ENCODE measurements around the gene SMARCA4.

The SMARCA4 gene

DNA sequence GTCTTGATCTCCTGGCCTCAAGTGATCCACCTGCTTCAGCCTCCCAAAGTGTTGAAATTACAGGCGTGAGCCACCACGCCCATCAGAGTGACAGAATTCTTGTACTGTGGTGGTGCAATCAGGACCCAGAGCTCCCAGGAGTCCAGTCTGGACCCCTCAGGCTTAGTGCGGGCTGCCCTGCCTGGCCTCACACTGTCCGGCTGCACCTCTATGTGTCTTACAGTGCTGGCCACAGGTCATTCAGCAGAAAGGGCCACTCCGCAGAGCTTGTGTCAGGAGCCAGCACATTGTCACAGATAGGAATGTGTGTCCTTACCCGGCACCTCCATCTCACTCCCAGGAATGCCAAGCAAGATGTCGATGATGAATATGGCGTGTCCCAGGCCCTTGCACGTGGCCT, 49.2 kb downstream of the SMARCA4 start:
- DNase-seq (ENCODE audit: low read depth), result no peak

DNA sequence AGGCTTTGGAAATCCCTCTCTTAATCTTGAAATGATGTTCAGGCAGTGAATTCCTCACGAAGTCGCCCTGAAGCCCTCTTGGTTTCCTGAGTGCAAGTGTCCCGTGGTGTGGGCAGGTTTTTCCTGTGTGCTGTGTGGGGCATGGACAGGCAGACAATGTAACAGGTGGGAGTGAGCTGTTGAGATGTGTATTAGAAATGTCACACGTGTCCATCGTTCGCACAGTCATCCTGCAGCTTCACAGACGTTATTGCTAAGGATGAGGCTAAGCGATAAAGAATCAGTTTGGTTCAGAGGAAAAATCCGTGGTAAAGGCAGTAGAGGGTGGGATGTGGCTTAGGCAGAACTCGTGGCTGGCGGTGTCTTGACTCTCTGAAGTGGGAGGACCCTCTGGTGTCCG, 51.7 kb downstream of the SMARCA4 start:
- DNase-seq (ENCODE audit: low read depth), result no peak

DNA sequence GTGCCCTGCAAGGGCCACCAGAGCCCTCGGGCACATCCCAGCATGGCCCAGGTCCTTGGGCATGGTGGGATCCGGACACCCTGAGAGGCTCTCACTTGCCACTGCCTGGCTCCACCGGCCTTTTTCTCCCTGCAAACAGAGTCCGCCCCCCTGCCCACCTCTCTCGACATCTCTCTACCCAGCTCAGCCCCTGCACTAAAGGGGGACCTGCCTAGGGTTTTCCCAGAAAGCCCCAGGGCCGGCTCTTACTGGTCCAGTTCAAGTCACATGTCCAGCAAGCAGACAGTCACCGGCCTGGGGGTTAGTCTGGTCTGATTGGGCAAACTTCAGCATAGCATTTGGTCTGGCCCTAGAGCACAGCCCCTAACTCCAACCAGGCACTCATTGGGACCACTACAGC, 52.9 kb downstream of the SMARCA4 start:
- no peak for DNase-seq (ENCODE audit: low read depth)

DNA sequence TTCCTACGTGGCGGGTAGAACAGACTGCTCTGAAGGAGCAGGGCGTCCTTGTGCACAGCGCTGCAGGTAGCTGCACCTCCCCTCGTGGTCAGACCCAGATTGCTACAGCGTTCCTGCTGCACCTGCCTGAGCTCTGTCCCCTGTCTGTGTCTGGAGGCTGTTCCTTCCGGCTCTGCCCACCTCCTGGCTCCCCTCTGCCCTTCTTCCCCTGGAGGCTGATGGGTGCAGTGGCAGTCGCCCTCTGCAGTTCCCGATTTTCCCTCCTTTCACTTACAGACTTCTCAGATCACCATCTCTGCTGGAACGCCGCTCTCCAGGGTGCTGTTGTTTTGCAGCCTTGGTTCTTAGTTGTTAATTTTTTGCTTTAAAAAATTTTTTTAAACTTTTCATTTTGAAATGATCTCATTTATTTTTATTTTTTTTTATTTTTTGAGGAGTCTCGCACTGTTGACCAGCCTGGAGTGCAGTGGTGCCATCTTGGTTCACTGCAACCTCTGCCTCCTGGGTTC, 53.6 kb downstream of the SMARCA4 start:
- no peak for DNase-seq (ENCODE audit: low read depth)

DNA sequence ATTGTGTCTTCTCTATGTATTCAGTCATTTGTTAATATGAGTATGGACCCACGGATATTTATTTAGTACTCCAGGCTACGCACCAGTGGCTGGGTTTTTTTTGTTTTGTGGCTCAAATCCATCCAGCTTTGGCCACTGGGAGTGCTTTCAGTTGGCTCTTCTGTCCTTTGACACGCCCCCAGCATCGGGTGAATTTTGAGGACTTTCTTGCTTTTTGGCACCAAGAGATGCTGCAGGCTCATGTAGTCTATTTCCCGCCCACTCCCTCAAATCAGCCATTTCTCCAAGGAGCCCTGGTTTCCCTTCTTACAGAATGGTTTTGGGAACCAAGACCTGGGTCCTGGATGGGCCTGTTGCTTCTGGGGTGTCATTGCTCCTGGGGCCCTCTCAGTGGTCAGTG, 55.8 kb downstream of the SMARCA4 start:
- no peak for DNase-seq (ENCODE audit: low read depth)

DNA sequence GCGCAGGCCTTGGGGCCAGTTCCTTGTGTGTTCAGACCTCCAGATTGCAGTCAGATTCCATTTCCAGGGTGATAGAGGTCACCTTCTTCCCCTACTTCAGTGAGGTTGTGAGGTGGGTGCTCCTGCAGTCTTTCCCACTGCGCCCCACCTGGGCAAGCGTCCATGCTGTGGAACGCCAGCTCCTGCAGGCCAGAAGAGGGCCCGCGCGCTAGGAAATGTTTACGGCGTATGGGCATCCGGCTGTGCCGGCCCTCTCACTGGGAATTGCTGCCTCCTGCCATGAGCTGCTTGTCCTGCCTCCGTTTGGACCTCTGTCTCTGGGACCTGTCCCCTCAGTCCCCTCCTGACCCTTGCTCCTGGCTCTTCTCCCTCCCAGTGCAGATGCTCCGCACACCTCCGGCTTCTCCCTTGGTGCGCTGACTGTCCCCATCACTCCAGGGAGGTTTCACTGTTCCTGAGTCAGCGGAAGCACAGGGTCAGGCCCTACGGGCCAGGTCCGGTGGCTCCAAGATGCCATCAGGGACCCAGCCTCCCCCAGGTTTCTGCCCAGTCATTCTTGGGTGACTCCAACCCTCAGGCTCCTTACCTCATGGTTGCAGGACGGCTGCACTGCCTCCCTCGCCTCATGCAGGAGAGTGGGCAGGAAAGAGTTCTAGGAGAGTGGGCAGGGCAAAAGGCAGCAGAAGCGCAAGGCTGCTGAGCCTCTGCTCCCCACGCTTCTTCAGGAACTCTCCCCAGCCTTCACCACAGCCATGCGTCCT, 56.6 kb downstream of the SMARCA4 start:
- DNase-seq (ENCODE audit: low read depth), result no peak

DNA sequence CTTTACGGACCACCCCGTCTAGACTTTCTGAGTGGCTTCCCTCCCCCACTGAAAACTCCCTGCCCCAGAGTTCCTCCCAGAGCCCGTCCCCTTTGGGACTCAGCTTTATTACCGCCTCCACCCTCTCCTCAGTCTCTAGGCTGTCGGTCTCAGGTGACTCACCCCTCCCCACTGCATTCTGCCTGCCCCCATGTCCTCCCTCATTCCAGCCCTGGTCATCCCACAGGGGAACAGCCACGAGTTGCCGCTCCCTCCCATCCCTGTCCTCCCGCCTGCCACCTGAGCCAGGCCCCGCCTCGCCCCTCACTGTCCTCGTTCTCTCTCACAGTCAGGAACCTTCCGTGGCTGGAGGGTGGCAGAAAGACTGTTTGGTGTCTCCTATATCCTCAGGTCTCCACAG, 57.3 kb downstream of the SMARCA4 start:
- no peak for DNase-seq (ENCODE audit: low read depth)

DNA sequence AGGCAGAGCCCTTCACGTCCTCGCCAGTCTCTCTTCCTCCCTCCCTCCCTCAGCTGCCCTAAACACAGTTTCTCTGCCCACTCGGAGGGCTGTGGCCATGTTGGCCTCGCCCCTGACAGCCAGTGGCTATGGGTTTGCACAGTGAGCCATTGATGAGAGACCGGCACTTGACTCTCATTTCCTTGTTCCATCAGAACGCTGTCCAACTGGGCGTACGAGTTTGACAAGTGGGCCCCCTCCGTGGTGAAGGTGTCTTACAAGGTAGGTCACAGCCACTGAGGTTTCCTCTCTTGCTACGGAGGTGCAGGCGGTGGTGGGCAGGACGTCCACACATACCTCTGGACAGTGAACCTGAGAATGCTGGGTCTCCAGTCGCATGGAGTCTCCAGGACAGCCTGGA, 57.9 kb downstream of the SMARCA4 start:
- DNase-seq (ENCODE audit: low read depth), result no peak

DNA sequence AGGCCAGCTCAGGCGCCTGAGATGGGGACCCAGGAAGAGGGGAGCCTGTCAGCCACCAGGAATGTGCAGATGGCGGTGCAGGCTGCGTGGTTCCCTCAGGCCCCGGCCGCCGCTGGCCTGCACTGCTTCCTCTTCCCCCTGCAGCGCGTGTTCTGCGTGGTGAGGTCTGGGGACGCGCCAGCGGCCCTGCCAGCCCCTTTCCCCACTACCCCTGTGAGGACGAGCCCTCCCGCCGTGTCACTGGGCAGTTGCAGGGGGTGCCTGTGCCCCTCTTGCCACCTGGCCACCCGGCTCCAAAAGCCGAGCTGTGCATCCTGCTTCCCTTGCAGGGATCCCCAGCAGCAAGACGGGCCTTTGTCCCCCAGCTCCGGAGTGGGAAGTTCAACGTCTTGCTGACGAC, 58.4 kb downstream of the SMARCA4 start:
- DNase-seq (ENCODE audit: low read depth), result no peak

DNA sequence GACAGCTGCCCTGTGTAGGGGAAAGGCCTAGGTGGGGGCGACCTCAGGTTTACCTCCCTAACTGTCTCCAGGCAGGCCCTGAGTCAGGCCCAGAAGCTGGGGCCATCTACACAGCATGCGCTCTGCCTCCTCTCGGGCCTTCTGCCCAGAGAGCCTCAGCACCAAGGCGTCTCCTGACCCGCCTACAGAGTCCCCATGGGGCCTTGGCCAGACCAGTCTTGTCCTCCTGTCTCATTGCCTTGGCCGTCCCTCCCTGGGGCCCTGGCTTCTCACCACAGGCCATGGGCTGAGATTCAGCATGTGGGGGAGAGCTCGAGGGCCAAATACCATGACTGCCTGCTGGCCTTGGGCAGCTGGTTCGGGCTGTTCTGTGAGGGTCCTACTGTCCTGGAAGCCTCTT, 59.0 kb downstream of the SMARCA4 start:
- DNase-seq (ENCODE audit: low read depth), result no peak

DNA sequence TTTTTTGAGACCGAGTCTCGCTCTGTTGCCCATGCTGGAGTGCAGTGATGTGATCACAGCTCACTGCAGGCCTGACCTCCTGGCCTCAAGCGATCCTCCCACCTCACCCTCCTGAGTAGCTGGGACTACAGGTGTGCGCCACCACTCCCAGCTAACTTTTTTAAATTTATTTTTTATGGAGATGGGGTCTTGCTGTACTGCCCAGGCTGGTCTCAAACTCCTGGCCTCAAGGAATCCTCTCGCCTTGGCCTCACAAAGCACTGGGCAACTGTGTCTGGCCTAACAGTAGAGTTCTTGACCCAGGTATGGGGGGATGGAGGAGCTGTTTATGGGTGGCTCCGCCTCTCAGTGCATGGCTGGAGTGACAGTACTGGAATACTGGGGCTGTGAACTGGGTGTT, 59.6 kb downstream of the SMARCA4 start:
- DNase-seq (ENCODE audit: low read depth), result no peak

DNA sequence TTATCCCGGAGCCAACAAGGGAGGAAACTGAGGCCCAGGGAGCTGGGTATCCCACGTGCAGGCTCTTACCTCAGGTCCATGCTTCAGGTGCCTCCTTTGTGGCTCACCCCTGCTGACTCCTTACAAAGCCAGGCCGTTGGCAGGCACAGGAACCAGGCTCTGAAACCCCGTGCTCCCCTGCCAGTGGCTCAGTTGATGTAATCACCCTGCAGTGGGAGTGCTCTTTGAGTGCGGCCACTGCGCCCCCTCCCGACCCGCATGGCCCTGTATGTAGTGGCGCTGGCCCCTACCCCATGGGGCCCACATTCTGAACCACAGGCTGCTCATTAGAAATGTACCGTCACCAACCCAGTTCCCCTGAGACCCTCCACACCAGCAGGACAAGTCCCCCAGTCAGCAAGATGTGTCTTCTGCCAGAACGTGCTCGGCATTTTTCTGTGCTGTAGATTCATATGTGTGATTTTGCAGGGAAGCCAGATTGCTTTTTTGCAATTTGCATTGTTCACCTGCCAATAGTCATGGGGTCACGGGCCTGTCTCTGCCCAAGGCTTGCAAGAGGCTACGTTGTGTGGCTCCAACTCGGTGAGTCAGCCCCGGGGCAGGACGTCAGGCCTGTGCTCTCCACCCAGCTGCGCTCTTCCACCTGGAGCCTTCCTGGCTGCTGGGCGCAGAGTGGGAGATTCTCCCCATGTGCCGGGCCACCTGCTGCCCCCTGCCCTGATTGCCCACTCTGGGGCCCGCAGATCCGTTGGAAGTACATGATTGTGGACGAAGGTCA, 60.3 kb downstream of the SMARCA4 start:
- no peak for DNase-seq (ENCODE audit: low read depth)

DNA sequence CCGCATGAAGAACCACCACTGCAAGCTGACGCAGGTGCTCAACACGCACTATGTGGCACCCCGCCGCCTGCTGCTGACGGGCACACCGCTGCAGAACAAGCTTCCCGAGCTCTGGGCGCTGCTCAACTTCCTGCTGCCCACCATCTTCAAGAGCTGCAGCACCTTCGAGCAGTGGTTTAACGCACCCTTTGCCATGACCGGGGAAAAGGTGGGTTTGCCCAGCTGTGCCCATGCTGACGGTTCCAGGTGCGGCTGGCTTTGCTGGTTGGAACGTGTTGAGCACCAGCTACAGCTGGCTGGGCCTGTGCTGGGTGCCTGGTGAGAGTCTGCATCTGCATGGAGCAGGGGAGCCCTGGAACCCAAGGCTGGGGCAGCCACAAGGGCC, 60.9 kb downstream of the SMARCA4 start:
- no peak for DNase-seq (ENCODE audit: low read depth)

DNA sequence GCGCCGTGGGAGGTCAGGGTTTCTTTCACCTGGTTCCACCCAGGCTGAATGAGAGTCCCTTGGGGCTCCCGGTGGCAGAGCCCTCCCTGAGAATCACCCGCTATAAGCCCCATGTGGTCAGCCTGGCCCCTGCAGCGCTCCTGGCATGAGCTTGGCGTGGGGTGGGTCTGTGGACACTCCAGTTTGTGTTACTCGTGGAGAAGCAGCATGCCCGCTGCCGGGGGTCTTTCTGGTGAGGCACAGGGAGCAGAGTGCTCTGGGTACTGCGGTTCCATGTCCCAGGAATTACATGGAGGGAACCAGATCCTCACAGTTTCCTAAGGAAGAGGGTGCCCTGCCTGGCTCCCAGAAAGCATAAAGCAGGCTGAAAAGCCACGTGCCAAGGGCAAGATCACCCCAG, 62.2 kb downstream of the SMARCA4 start:
- DNase-seq (ENCODE audit: low read depth), result no peak

DNA sequence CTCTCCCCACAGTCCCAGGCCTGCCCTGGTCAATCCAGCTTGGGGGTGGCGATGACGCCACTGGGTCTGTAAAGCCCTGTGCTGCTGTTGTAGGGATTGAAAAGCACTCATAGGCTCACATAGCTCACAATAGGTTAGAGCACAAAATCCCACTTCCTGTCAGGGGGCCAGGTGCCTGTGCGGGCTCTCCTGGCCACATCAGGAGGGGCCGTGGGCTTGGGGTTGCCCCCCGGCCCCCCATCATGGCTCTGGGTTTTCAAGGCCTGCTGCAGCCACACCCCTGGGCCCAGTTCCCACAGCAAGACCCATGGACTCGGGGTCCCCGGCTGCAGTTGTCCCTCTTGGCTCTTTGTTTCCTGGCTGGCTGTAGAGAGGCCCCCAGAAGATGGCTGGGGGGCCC, 62.9 kb downstream of the SMARCA4 start:
- DNase-seq (ENCODE audit: low read depth), result no peak

DNA sequence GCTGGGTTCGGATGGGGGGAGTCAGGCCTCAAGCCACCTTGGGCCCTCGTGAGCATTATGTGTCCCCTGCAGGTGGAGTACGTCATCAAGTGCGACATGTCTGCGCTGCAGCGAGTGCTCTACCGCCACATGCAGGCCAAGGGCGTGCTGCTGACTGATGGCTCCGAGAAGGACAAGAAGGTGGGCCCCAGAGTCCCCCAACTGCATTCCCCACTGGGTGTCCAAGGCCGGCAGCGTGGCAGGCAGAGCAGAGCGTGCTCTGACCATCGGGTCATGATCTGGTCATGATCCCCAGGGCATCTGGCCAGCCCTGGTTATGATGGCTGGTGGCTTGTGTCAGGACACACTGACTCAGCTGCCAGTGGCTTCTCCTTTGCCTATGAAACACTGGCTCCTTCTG, 63.4 kb downstream of the SMARCA4 start:
- no peak for DNase-seq (ENCODE audit: low read depth)

DNA sequence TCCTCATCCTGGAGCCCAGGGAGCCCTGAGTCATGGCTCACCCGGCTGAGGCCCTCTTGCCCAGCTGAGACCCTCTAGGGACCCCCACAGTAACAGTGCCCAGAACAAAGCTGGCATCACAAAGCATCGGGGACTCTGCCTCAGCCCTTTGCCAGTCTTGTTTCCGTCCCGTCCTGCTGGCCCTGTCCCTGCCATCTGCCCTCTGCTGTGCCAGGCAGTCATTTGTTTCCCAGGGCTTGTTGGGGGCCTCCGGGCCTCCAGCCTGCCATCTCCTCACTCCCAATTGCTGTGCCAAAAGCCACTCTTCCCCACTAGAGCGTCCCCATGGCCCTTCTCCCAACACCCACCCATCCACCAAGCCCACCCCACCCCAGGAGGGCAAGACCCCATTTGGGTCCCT, 64.2 kb downstream of the SMARCA4 start:
- no peak for DNase-seq (ENCODE audit: low read depth)

DNA sequence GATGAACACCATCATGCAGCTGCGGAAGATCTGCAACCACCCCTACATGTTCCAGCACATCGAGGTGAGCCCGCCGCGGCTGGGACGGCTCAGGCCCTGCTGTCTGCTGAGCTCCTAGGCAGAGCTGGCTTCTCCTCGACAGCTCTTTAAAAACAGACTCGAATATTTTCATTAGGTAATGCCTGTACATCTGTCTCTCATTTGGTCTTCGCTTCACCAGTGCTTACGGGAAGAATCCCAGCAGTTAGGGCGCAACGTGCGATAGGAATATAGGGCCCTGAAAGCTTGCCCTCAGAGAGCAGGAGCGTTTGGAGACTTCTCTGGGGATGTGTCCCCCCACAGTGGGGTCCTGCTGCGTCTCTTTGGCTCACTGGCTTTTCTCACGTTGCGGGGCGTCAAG, 64.6 kb downstream of the SMARCA4 start:
- DNase-seq (ENCODE audit: low read depth), result no peak

DNA sequence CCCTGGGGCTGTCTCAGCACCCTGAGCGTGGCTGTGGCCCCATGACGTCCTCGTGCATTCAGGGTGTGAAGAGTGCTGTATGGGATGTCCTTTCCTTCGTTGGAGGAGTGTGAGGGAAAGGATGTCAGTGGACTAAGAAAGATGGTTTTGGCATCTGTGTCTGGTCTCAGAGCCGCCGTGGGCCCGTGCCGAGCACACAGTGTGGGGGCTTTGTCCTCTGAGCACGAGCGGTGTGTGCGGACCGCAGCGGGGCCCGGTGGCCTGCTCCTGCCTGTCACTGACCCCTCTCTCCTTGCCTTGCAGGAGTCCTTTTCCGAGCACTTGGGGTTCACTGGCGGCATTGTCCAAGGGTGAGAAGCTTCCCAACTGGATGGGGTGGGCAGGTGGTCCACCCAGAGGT, 65.2 kb downstream of the SMARCA4 start:
- DNase-seq (ENCODE audit: low read depth), result no peak

DNA sequence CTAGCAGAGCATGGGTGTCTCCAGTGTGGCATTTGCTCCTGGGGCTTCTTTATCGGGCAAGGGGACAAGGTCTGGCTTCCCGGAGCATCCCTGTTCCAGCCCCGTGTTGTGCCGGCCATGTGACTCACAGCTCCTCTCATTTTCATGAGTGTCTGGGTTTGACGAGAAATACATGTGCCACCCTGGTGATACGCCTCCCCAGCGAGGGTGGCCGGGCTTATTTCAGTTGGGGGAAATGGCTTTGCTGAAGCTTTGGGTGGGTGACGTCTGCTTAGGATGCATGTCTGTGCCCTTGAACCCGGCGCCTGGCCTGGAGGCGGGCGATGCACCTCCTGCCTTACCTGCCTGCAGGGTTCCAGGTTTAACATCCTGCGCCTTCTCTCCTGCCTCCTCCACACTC, 66.6 kb downstream of the SMARCA4 start:
- DNase-seq (ENCODE audit: low read depth), result no peak

DNA sequence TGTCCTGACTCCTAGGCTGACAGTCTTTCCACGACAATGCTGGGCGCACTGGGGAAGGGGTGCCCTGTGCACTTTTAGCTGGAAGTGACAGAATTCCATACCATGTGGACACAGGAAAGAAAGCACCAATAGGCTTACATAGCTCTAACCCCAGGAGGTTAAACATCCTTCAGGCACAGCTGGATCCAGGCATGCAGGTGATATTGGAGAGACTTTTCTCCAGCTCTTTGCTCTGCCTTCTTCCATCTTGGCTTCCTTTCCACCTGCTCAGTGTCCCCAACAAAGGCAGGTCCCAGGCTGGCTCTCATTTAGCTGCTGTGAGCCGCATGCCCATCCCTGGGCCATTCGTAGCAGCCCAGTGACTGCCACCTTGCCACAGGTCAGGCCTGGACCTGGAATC, 67.3 kb downstream of the SMARCA4 start:
- no peak for DNase-seq (ENCODE audit: low read depth)

DNA sequence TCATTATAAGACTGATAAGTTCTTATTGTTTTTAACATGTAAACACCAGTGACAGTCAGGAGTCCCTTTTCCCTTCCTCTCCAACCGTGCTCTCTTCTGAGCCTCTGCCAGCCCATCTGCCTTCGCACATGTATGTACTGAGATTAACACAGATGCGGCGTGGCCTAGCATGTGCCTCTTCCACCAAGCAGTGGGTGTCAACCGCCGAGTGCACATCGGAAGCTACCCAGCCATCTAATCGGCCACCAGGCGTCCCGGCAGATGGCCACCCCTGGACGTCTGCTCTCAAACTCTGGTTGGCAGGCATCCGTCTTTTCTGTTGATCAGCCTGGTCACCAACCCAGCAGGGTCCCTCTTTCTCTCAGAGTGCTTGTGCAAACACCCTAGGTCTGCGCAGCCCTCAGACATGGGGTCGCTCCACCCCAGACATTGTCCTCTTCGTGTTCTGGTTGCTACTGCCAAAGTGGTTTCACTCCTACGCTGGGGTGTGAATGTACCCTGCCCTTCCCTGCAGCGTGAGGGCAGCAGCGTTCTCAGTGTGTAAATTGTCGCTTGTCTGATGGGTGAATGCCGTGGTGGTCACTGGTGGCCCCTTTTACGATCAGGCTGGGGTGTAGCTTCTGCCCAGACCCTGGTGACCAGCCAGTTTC, 70.7 kb downstream of the SMARCA4 start:
- DNase-seq (ENCODE audit: low read depth), result no peak

DNA sequence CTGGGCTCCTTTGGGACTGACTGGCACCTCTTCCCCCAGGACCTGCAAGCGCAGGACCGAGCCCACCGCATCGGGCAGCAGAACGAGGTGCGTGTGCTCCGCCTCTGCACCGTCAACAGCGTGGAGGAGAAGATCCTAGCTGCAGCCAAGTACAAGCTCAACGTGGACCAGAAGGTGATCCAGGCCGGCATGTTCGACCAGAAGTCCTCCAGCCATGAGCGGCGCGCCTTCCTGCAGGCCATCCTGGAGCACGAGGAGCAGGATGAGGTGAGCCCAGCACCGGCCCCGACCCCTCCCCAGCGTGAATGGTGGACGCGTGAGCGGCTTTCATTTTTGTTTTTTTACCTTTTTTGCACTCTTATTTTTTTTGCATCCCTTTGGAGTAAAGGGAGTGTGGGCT, 72.4 kb downstream of the SMARCA4 start:
- DNase-seq (ENCODE audit: low read depth), result no peak
